ENCODE results near the gene C6orf15.

DNA sequence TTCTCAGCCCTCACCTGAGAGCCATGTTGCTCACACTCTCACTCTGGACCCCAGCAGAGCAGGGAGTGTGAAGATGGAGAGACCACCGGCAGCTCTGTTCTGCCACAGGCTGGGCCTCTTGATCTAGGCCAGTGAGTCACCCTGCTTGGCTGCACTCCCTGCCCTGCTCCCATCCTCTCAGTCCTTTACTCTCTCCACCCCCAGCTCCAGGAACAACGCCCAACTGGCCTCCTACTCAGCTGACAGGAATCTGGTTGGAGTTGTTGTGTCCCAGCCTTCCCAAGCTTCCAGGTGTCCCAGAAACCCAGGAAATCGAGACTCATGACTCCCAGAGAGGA, 2.1 kb upstream of the C6orf15 start, which contains the start of gene PSORS1C1:
- TF ChIP-seq, protein P1, sequence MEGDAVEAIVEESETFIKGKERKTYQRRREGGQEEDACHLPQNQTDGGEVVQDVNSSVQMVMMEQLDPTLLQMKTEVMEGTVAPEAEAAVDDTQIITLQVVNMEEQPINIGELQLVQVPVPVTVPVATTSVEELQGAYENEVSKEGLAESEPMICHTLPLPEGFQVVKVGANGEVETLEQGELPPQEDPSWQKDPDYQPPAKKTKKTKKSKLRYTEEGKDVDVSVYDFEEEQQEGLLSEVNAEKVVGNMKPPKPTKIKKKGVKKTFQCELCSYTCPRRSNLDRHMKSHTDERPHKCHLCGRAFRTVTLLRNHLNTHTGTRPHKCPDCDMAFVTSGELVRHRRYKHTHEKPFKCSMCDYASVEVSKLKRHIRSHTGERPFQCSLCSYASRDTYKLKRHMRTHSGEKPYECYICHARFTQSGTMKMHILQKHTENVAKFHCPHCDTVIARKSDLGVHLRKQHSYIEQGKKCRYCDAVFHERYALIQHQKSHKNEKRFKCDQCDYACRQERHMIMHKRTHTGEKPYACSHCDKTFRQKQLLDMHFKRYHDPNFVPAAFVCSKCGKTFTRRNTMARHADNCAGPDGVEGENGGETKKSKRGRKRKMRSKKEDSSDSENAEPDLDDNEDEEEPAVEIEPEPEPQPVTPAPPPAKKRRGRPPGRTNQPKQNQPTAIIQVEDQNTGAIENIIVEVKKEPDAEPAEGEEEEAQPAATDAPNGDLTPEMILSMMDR (IDR thresholded peaks at IDR 0.05; ENCODE audit: poor library complexity, severe bottlenecking) = no peak
- TF ChIP-seq, protein P2, sequence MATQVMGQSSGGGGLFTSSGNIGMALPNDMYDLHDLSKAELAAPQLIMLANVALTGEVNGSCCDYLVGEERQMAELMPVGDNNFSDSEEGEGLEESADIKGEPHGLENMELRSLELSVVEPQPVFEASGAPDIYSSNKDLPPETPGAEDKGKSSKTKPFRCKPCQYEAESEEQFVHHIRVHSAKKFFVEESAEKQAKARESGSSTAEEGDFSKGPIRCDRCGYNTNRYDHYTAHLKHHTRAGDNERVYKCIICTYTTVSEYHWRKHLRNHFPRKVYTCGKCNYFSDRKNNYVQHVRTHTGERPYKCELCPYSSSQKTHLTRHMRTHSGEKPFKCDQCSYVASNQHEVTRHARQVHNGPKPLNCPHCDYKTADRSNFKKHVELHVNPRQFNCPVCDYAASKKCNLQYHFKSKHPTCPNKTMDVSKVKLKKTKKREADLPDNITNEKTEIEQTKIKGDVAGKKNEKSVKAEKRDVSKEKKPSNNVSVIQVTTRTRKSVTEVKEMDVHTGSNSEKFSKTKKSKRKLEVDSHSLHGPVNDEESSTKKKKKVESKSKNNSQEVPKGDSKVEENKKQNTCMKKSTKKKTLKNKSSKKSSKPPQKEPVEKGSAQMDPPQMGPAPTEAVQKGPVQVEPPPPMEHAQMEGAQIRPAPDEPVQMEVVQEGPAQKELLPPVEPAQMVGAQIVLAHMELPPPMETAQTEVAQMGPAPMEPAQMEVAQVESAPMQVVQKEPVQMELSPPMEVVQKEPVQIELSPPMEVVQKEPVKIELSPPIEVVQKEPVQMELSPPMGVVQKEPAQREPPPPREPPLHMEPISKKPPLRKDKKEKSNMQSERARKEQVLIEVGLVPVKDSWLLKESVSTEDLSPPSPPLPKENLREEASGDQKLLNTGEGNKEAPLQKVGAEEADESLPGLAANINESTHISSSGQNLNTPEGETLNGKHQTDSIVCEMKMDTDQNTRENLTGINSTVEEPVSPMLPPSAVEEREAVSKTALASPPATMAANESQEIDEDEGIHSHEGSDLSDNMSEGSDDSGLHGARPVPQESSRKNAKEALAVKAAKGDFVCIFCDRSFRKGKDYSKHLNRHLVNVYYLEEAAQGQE (IDR thresholded peaks at IDR 0.05; ENCODE audit: borderline replicate concordance) = no peak
- TF ChIP-seq EZH2 (IDR thresholded peaks at IDR 0.05; ENCODE audit: borderline replicate concordance, insufficient read depth, low read length, poor library complexity, severe bottlenecking) (no peak), RAD21 (conservative IDR thresholded peaks at IDR 0.05) (no peak), TAF1 (IDR thresholded peaks at IDR 0.05; ENCODE audit: low read depth) (no peak), SMC3 (conservative IDR thresholded peaks at IDR 0.05; ENCODE audit: poor library complexity) (no peak), POLR2AphosphoS5 (IDR thresholded peaks at IDR 0.05) (no peak)
